IMR-90 (cell line): Measurements from ENCODE around the gene INPP5F. TPM values are rescaled to one million over a fixed set of nuclear protein-coding genes. Genes with fewer than 3 reads are reported as not detected.

Experiments
- ATAC-seq: fragments of 200-7000 bp; cut with Tn5 transposase; 2 replicates; pipeline ENCODE4 v1.9.1; 2020; ENCODE audit warnings: low read depth, mild to moderate bottlenecking, moderate library complexity
- BruUV-seq: library from RNA; stranded (reverse); fragments of 400-500 nt; replicated peaks from 2 replicates; lab custom pipeline; 2021; lab: Mats Ljungman, UMichigan
- CTCF ChIA-PET: fragments of 300-600 bp; formaldehyde crosslinking; extraction: SDS; loops from one replicate; lab custom pipeline; 2021; ENCODE audit warnings: antibody characterized with exemption; lab: Yijun Ruan, JAX
- POLR2A ChIA-PET: fragments of 300-600 bp; sonication (Branson Sonifier 250); formaldehyde crosslinking; loops from one replicate; lab custom pipeline; 2022; ENCODE audit warnings: antibody characterized with exemption; ENCODE audit not compliant: unreplicated experiment; lab: Charles Lee
- DNase-seq: peaks from one replicate; pipeline ENCODE4 v3.0.0; 2013
- H2AFZ ChIP-seq: replicated peaks from 2 replicates; pipeline ENCODE3; 2013; ENCODE audit warnings: low read length, mild to moderate bottlenecking; ENCODE audit not compliant: poor library complexity
- H2AK5ac ChIP-seq: 2 replicates; pipeline ENCODE4 v1.6.1; 2013; ENCODE audit warnings: low read depth, low read length, inconsistent platforms
- H2AK9ac ChIP-seq: replicated peaks from 2 replicates; pipeline ENCODE3; 2013; ENCODE audit warnings: mild to moderate bottlenecking, low read depth, low read length, moderate library complexity; ENCODE audit not compliant: poor library complexity
- H2BK120ac ChIP-seq: 2 replicates; pipeline ENCODE4 v1.6.1; 2013; ENCODE audit warnings: low read depth, low read length, inconsistent platforms
- H2BK15ac ChIP-seq: 3 replicates; pipeline ENCODE4 v1.6.1; 2013; ENCODE audit warnings: low read depth, low read length, inconsistent platforms
- H2BK20ac ChIP-seq: 2 replicates; pipeline ENCODE4 v1.6.1; 2013; ENCODE audit warnings: low read depth, mild to moderate bottlenecking, inconsistent platforms, low read length, moderate library complexity
- H2BK5ac ChIP-seq: 2 replicates; pipeline ENCODE4 v1.6.1; 2013; ENCODE audit warnings: mild to moderate bottlenecking, low read depth, low read length, inconsistent platforms; ENCODE audit not compliant: poor library complexity, severe bottlenecking
- H3K14ac ChIP-seq: replicated peaks from 2 replicates; pipeline ENCODE4 v1.6.1; 2013; ENCODE audit warnings: low read depth, low read length, inconsistent platforms
- H3K18ac ChIP-seq: 2 replicates; pipeline ENCODE4 v1.6.1; 2013; ENCODE audit warnings: low read depth, low read length, control low read depth
- H3K23ac ChIP-seq: 2 replicates; pipeline ENCODE4 v1.6.1; 2013; ENCODE audit warnings: low read depth, low read length, inconsistent platforms
- H3K27ac ChIP-seq: 2 replicates; pipeline ENCODE4 v1.5.1; 2013; ENCODE audit warnings: mild to moderate bottlenecking, control low read depth, low read length; ENCODE audit not compliant: insufficient read depth
- H3K27me3 ChIP-seq: 2 replicates; pipeline ENCODE4 v1.6.1; 2013; ENCODE audit warnings: low read length; ENCODE audit not compliant: control insufficient read depth, insufficient read depth
- H3K36me3 ChIP-seq: 2 replicates; pipeline ENCODE4 v1.6.1; 2013; ENCODE audit warnings: low read length, mixed read lengths; ENCODE audit not compliant: control insufficient read depth, insufficient read depth
- H3K4ac ChIP-seq: 2 replicates; pipeline ENCODE4 v1.6.1; 2013; ENCODE audit warnings: low read depth, low read length, inconsistent platforms
- H3K4me1 ChIP-seq: 2 replicates; pipeline ENCODE4 v1.6.1; 2013; ENCODE audit warnings: low read length, mixed read lengths; ENCODE audit not compliant: control insufficient read depth, insufficient read depth
- H3K4me2 ChIP-seq: 2 replicates; pipeline ENCODE4 v1.6.1; 2013; ENCODE audit warnings: low read depth, mild to moderate bottlenecking, control low read depth, low read length, moderate library complexity
- H3K4me3 ChIP-seq: 2 replicates; pipeline ENCODE4 v1.5.1; 2013; ENCODE audit warnings: low read depth, mild to moderate bottlenecking, control low read depth, low read length, moderate library complexity; ENCODE audit not compliant: insufficient read depth
- H3K56ac ChIP-seq: 2 replicates; pipeline ENCODE4 v1.6.1; 2013; ENCODE audit warnings: low read length, inconsistent platforms; ENCODE audit not compliant: insufficient read depth; ENCODE audit errors: extremely low read depth
- H3K79me1 ChIP-seq, 2 experiments: 2 replicates each; pipeline ENCODE4 v1.6.1; 2013; ENCODE audit warnings: low read length in 2 of 2, inconsistent platforms in 1 of 2, low read depth in 1 of 2
- H3K9ac ChIP-seq: 2 replicates; pipeline ENCODE4 v1.6.1; 2013; ENCODE audit warnings: low read depth, low read length, control low read depth
- H3K9me1 ChIP-seq: 2 replicates; pipeline ENCODE4 v1.6.1; 2013; ENCODE audit warnings: low read length, inconsistent platforms; ENCODE audit not compliant: insufficient read depth
- H3K9me3 ChIP-seq: 2 replicates; pipeline ENCODE4 v1.6.1; 2013; ENCODE audit warnings: low read length; ENCODE audit not compliant: control insufficient read depth, insufficient read depth
- H4K20me1 ChIP-seq: 2 replicates; pipeline ENCODE4 v1.6.1; 2013; ENCODE audit warnings: low read length, inconsistent platforms; ENCODE audit not compliant: insufficient read depth
- H4K5ac ChIP-seq: 2 replicates; pipeline ENCODE4 v1.6.1; 2013; ENCODE audit warnings: mild to moderate bottlenecking, low read depth, low read length, control low read depth
- H4K8ac ChIP-seq, 2 experiments: 2 replicates each; pipeline ENCODE4 v1.6.1; 2013; ENCODE audit warnings: low read depth in 2 of 2, low read length in 2 of 2, control low read depth in 1 of 2, inconsistent platforms in 1 of 2
- H4K91ac ChIP-seq: 2 replicates; pipeline ENCODE4 v1.6.1; 2013; ENCODE audit warnings: low read depth, low read length, inconsistent platforms; ENCODE audit not compliant: insufficient read depth
- BHLHE40 ChIP-seq: fragments of 150-350 bp; IDR thresholded peaks from 2 replicates; pipeline ENCODE4 v1.6.1; 2016; ENCODE audit warnings: mild to moderate bottlenecking, low read depth, low read length
- CEBPB ChIP-seq: IDR thresholded peaks from 2 replicates; pipeline ENCODE4 v1.6.1; 2012; ENCODE audit warnings: low read depth, low read length, improper control_type of control experiment
- CHD1 ChIP-seq: IDR thresholded peaks from 2 replicates; pipeline ENCODE4 v1.6.1; 2012; ENCODE audit warnings: low read depth, low read length, improper control_type of control experiment
- CTCF ChIP-seq: conservative IDR thresholded peaks from 2 replicates; pipeline ENCODE4 v1.5.1; 2012; ENCODE audit warnings: mild to moderate bottlenecking, low read depth, low read length, improper control_type of control experiment
- ELK1 ChIP-seq: fragments of 150-350 bp; IDR thresholded peaks from 2 replicates; pipeline ENCODE4 v1.6.1; 2016; ENCODE audit warnings: low read depth, mild to moderate bottlenecking, low read length, moderate library complexity, borderline replicate concordance
- FOS ChIP-seq: fragments of 150-350 bp; IDR thresholded peaks from 2 replicates; pipeline ENCODE4 v1.6.1; 2016; ENCODE audit warnings: low read depth, low read length
- MAFK ChIP-seq: IDR thresholded peaks from 2 replicates; pipeline ENCODE4 v1.6.1; 2012; ENCODE audit warnings: low read depth, low read length, improper control_type of control experiment
- MAZ ChIP-seq: IDR thresholded peaks from 2 replicates; pipeline ENCODE4 v1.6.1; 2012; ENCODE audit warnings: low read depth, mild to moderate bottlenecking, low read length, improper control_type of control experiment, moderate library complexity, borderline replicate concordance
- MXI1 ChIP-seq: IDR thresholded peaks from 2 replicates; pipeline ENCODE4 v1.6.1; 2012; ENCODE audit warnings: low read depth, mild to moderate bottlenecking, low read length, moderate library complexity, borderline replicate concordance
- NFE2L2 ChIP-seq: fragments of 150-350 bp; IDR thresholded peaks from 2 replicates; pipeline ENCODE4 v1.6.1; 2016; ENCODE audit warnings: low read depth, mild to moderate bottlenecking, low read length
- POLR2A ChIP-seq: IDR thresholded peaks from 2 replicates; pipeline ENCODE4 v1.6.1; 2012; ENCODE audit warnings: mild to moderate bottlenecking, low read depth, low read length
- RAD21 ChIP-seq: IDR thresholded peaks from 2 replicates; pipeline ENCODE4 v1.6.1; 2012; ENCODE audit warnings: low read length, improper control_type of control experiment
- RCOR1 ChIP-seq: IDR thresholded peaks from 2 replicates; pipeline ENCODE4 v1.6.1; 2012; ENCODE audit warnings: mild to moderate bottlenecking, low read length, improper control_type of control experiment; ENCODE audit not compliant: insufficient replicate concordance
- RFX5 ChIP-seq: IDR thresholded peaks from 2 replicates; pipeline ENCODE4 v1.8.0; 2012; ENCODE audit warnings: low read depth, mild to moderate bottlenecking, low read length, moderate library complexity
- SMC3 ChIP-seq: fragments of 150-350 bp; IDR thresholded peaks from 2 replicates; pipeline ENCODE4 v1.6.1; 2016; ENCODE audit warnings: low read depth, mild to moderate bottlenecking, antibody characterized with exemption, low read length, moderate library complexity
- USF2 ChIP-seq: fragments of 150-350 bp; IDR thresholded peaks from 2 replicates; pipeline ENCODE4 v1.6.1; 2017; ENCODE audit warnings: mild to moderate bottlenecking, antibody characterized with exemption, low read length, low read depth
- WGBS, 2 experiments: methylation state at CpG; one replicate each; pipeline versions ENCODE4 v1.1.5 to v1.1.7; 2013; ENCODE audit warnings: missing lambda C conversion rate in 2 of 2; ENCODE audit not compliant: insufficient read length in 1 of 2; ENCODE audit errors: extremely low coverage in 2 of 2; 5-methylcytosine and 5-hydroxymethylcytosine counted together
- dilution Hi-C: fragments of 300-500 bp; cut with HindIII; formaldehyde crosslinking; loops from one replicate; pipeline ENCODE4 v1.14.3; 2018; ENCODE audit warnings: low sequenced_read_pairs; ENCODE audit not compliant: unreplicated experiment
- in situ Hi-C: fragments of 300-500 bp; cut with MboI; formaldehyde crosslinking; loops from 3 replicates; pipeline ENCODE4 v1.14.3; 2019; ENCODE audit warnings: low sequenced_read_pairs, inconsistent platforms, mixed read lengths
- intact Hi-C: fragments of 100-400 bp; cut with micrococcal nuclease; formaldehyde crosslinking; loops from 2 replicates; pipeline ENCODE4 v1.10.0; 2022
- polyA plus RNA-seq, 3 experiments: library from polyadenylated mRNA; depleted of rRNA; stranded (reverse); fragments of >200 nt; gene quantifications; 2 replicates each; pipeline ENCODE4 v1.2.3, GENCODE V29; 2012; ENCODE audit warnings: low replicate concordance in 1 of 3
- total RNA-seq: library from RNA; depleted of rRNA; stranded (reverse); fragments of >200 nt; gene quantifications from 2 replicates; pipeline ENCODE4 v1.2.3, GENCODE V29; 2012

INPP5F gene
- total and polyA plus RNA-seq, 2 of the 4 experiments (the other 2 are of a cell fraction) = 19.0 to 29.6 TPM

- ATAC-seq (no peak), DNase-seq (no peak)
- WGBS, 2 experiments = no CpG with 5 or more reads among the region's 3 CpGs
- no peak for TF ChIP-seq CEBPB
- TF ChIP-seq MAFK = no peak
- no peak for TF ChIP-seq USF2
- no peak for TF ChIP-seq RFX5
- TF ChIP-seq CHD1 = no peak
- no peak for TF ChIP-seq MAZ
- no peak for TF ChIP-seq FOS
- no peak for TF ChIP-seq RCOR1
- TF ChIP-seq MXI1 = no peak
- TF ChIP-seq CTCF = no peak
- TF ChIP-seq ELK1 = no peak
- TF ChIP-seq POLR2A = no peak
- no peak for TF ChIP-seq NFE2L2
- TF ChIP-seq BHLHE40 = no peak
- TF ChIP-seq RAD21 = no peak
- TF ChIP-seq SMC3 = no peak
- H2BK5ac ChIP-seq = no peak overlapping the region
- no peak overlapping the region for H2BK120ac ChIP-seq
- POLR2A ChIA-PET = no interaction called here
- H3K56ac ChIP-seq = no peak overlapping the region
- H3K9me1 ChIP-seq = no peaks in the 10 kb centered on the region
- no peaks in the 10 kb centered on the region for H4K20me1 ChIP-seq
- CTCF ChIA-PET = no interaction called here
- no peak overlapping the region for H4K8ac ChIP-seq
- no peak overlapping the region for H4K91ac ChIP-seq
- no peak overlapping the region for H2AK9ac ChIP-seq
- no peak overlapping the region for H3K4me3 ChIP-seq
- H3K79me1 ChIP-seq = no peaks in the 10 kb centered on the region
- no TSS peak for BruUV-seq
- dilution Hi-C loops = no loop called here
- H2AFZ ChIP-seq = no peak overlapping the region
- H2BK15ac ChIP-seq = no peak overlapping the region
- no peak overlapping the region for H2BK20ac ChIP-seq
- peaks cover 6% of the 10 kb centered on the region for H3K27me3 ChIP-seq
- intact Hi-C loops = no loop called here
- no peak overlapping the region for H3K18ac ChIP-seq
- H3K9me3 ChIP-seq = no peaks in the 10 kb centered on the region
- no peak overlapping the region for H4K5ac ChIP-seq
- no peak overlapping the region for H2AK5ac ChIP-seq
- no peak overlapping the region for H3K23ac ChIP-seq
- no peak overlapping the region for H3K27ac ChIP-seq
- in situ Hi-C loops = loop anchor here (5.0 kb wide), 1 partner anchor 166 kb away; no protein-coding TSS in a partner anchor
- H3K4me1 ChIP-seq = no peaks in the 10 kb centered on the region
- no peak overlapping the region for H3K4ac ChIP-seq
- no peaks in the 10 kb centered on the region for H3K36me3 ChIP-seq
- no peak overlapping the region for H3K9ac ChIP-seq
- no peak overlapping the region for H3K4me2 ChIP-seq
- H3K14ac ChIP-seq = no peak overlapping the region
These were observed 34.1 kb upstream of the INPP5F start for GRCh38 chr10:119691726-119692125.
